Astrocyte of the spinal cord (primary cell): ENCODE results near the gene DPH6.

Experiments used
- DNase-seq: peaks from one replicate; pipeline ENCODE4 v3.0.0; 2011; ENCODE audit warnings: low read depth, low spot score
- H3K4me3 ChIP-seq: 2 replicates; pipeline ENCODE4 v1.5.1; 2011; ENCODE audit warnings: low read depth, mild to moderate bottlenecking, low read length, moderate library complexity
- in situ Hi-C: cut with HindIII; loops from 2 replicates; pipeline ENCODE4 v1.10.0; 2017; ENCODE audit warnings: low sequenced_read_pairs
- TF ChIP-seq, protein P1 (sequence below): IDR thresholded peaks from 2 replicates; pipeline ENCODE4 v1.5.1; 2012; ENCODE audit warnings: low read depth, mild to moderate bottlenecking, low read length, inconsistent platforms

Gene DPH6

DNA sequence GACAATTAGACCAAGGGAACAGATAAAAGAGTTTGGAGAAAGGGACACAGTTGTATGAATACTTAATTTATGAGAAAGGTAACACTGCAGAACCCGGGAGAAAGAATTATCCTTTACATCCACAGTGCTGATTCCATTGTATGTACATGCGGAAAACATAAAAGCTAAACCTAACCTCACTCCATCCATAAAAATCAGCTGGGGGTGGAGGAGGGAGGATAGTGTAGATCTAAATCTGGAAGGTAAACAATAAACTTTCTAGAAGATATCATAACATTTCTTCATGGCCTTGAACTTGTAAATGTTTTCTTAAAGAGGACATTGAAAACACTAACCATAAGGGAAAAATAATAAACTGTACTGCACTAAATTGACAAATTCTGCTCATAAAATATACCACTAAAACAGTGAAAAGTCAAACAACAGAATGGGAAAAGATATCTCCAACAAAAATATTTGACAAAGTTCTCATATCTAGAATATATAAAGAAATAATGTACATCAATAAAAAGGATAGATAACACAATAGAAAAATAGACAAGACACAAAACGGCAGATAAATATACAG is 220.5 kb downstream of the DPH6 start:
- no peak overlapping the region for H3K4me3 ChIP-seq
- no peak for DNase-seq
- TF ChIP-seq, protein P1, sequence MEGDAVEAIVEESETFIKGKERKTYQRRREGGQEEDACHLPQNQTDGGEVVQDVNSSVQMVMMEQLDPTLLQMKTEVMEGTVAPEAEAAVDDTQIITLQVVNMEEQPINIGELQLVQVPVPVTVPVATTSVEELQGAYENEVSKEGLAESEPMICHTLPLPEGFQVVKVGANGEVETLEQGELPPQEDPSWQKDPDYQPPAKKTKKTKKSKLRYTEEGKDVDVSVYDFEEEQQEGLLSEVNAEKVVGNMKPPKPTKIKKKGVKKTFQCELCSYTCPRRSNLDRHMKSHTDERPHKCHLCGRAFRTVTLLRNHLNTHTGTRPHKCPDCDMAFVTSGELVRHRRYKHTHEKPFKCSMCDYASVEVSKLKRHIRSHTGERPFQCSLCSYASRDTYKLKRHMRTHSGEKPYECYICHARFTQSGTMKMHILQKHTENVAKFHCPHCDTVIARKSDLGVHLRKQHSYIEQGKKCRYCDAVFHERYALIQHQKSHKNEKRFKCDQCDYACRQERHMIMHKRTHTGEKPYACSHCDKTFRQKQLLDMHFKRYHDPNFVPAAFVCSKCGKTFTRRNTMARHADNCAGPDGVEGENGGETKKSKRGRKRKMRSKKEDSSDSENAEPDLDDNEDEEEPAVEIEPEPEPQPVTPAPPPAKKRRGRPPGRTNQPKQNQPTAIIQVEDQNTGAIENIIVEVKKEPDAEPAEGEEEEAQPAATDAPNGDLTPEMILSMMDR = no peak
- in situ Hi-C loops = no loop called here

DNA sequence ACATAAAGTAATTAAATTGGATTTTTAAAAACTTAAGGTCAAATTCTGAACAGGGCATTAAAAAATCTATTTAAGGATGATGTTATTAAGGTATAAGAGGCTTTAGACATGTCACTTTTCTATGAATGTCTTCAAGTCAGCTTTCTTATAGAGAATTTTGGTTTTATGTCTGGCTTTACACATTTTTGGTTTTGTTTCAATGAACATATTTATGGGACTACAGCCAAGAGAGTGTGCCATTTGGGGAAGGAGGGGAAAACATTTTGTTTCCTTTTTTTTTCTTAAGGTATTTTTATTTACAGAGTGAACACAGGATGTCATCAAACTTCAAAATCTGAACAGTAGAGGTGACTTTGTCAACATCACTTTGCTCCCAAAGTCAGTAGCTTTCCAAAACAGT is 222.8 kb downstream of the DPH6 start:
- H3K4me3 ChIP-seq = no peak overlapping the region
- TF ChIP-seq, protein P1 = no peak
- no peak for DNase-seq
- in situ Hi-C loops = no loop called here

DNA sequence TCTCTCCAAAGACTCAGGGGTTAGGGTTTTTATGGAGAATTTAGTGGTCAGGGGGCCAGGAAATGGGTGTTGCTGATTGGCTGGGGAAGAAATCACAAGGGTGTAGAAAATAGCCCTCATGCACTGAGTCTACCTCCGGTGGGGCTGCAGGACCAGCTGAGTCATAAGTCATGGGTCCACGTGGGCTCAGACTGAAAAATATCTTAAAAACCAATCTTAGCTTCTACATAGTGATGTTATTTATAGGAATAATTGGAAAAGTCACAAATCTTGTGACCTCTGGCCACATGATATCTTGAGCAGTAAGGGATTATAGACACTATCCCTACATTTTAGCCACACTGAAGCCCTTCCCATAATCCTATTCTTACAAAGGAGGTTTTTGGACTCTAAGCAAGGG is 224.0 kb downstream of the DPH6 start:
- no peak overlapping the region for H3K4me3 ChIP-seq
- in situ Hi-C loops = no loop called here
- no peak for DNase-seq
- TF ChIP-seq, protein P1 = no peak

DNA sequence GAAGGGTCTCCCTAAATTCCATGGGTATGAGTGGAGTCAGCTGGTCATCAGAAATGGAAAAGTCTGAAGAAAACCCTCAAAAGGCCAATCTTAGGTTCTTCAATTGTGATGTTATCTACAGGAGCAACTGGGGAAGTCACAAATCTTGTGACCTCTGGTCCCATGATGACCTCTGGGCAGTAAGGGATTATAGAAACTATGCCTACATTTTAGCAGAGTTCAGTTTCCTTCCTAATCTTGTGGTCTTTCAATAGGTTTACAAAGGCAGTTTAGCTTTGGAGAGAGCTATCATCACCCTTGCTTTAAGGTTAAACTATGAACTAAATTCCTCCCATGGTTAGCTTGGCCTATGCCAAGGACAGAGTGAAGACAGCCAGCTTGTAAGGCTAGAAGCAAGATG is 225.1 kb downstream of the DPH6 start:
- TF ChIP-seq, protein P1 = no peak
- no peak overlapping the region for H3K4me3 ChIP-seq
- DNase-seq = no peak
- in situ Hi-C loops = no loop called here
